GM21786 (cell line): ENCODE results near the gene CEBPZ.
"Not testable (repeated sequence)": the region's sequence is repeated elsewhere in the genome, so short reads cannot be mapped to it uniquely, and the experiment has no call there.

Source experiments
- ATAC-seq: cut with Tn5 transposase; IDR thresholded peaks from one replicate; pipeline ENCODE4 v1.9.1; 2021; ENCODE audit not compliant: unreplicated experiment

The CEBPZ gene

GRCh38 chr2:37231241-37232130 lies at the start of gene CEBPZ, which contains the start of gene NDUFAF7:
CEBPZ (minus strand) TSS chr2:37231596; CDS start chr2:37231567, 29 bp downstream.
NDUFAF7 (plus strand) TSS chr2:37231658; CDS start chr2:37231706, 48 bp downstream.
- ATAC-seq: peak; percentile 96

GRCh38 chr2:37276291-37276690 lies 44.9 kb upstream of the CEBPZ start:
- ATAC-seq: no peak

GRCh38 chr2:37274359-37274965 lies 43.1 kb upstream of the CEBPZ start:
- no peak for ATAC-seq

GRCh38 chr2:37271376-37272067 lies 40.1 kb upstream of the CEBPZ start:
- ATAC-seq: no peak

- ATAC-seq: no peak
Measured at GRCh38 chr2:37268111-37268510, 36.7 kb upstream of the CEBPZ start.

GRCh38 chr2:37267685-37268084 lies 36.3 kb upstream of the CEBPZ start:
- no peak for ATAC-seq

- ATAC-seq: no peak
Measured at GRCh38 chr2:37263839-37264238, 32.4 kb upstream of the CEBPZ start.

- no peak for ATAC-seq
Measured at GRCh38 chr2:37262522-37262921, 31.1 kb upstream of the CEBPZ start.

- ATAC-seq: no peak
Measured at GRCh38 chr2:37250869-37251740, 19.7 kb upstream of the CEBPZ start.

- no peak for ATAC-seq
Measured at GRCh38 chr2:37246205-37246604, 14.8 kb upstream of the CEBPZ start.

- ATAC-seq: no peak
Measured at GRCh38 chr2:37244755-37245154, 13.4 kb upstream of the CEBPZ start.

GRCh38 chr2:37244017-37244416 lies 12.6 kb upstream of the CEBPZ start:
- peak; percentile 98 for ATAC-seq

GRCh38 chr2:37243435-37243834 lies 12.0 kb upstream of the CEBPZ start:
- ATAC-seq: no peak

- no peak for ATAC-seq
Measured at GRCh38 chr2:37232131-37232933, 936 bp upstream of the CEBPZ start.

GRCh38 chr2:37230581-37230980 lies 815 bp downstream of the CEBPZ start:
- ATAC-seq: no peak

- no peak for ATAC-seq
Measured at GRCh38 chr2:37228788-37229187, 2.6 kb downstream of the CEBPZ start.

- no peak for ATAC-seq
Measured at GRCh38 chr2:37226863-37227262, 4.5 kb downstream of the CEBPZ start.

GRCh38 chr2:37225129-37225528 lies 6.3 kb downstream of the CEBPZ start:
- not testable (repeated sequence) for ATAC-seq

GRCh38 chr2:37224063-37224462 lies 7.3 kb downstream of the CEBPZ start:
- no peak for ATAC-seq

- ATAC-seq: no peak
Measured at GRCh38 chr2:37223131-37223530, 8.3 kb downstream of the CEBPZ start.
